ENCODE results near the gene DNA2.
"Not testable (repeated sequence)": the region's sequence is repeated elsewhere in the genome, so short reads cannot be mapped to it uniquely, and the experiment has no call there.

The DNA2 gene, protein sequence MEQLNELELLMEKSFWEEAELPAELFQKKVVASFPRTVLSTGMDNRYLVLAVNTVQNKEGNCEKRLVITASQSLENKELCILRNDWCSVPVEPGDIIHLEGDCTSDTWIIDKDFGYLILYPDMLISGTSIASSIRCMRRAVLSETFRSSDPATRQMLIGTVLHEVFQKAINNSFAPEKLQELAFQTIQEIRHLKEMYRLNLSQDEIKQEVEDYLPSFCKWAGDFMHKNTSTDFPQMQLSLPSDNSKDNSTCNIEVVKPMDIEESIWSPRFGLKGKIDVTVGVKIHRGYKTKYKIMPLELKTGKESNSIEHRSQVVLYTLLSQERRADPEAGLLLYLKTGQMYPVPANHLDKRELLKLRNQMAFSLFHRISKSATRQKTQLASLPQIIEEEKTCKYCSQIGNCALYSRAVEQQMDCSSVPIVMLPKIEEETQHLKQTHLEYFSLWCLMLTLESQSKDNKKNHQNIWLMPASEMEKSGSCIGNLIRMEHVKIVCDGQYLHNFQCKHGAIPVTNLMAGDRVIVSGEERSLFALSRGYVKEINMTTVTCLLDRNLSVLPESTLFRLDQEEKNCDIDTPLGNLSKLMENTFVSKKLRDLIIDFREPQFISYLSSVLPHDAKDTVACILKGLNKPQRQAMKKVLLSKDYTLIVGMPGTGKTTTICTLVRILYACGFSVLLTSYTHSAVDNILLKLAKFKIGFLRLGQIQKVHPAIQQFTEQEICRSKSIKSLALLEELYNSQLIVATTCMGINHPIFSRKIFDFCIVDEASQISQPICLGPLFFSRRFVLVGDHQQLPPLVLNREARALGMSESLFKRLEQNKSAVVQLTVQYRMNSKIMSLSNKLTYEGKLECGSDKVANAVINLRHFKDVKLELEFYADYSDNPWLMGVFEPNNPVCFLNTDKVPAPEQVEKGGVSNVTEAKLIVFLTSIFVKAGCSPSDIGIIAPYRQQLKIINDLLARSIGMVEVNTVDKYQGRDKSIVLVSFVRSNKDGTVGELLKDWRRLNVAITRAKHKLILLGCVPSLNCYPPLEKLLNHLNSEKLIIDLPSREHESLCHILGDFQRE

DNA sequence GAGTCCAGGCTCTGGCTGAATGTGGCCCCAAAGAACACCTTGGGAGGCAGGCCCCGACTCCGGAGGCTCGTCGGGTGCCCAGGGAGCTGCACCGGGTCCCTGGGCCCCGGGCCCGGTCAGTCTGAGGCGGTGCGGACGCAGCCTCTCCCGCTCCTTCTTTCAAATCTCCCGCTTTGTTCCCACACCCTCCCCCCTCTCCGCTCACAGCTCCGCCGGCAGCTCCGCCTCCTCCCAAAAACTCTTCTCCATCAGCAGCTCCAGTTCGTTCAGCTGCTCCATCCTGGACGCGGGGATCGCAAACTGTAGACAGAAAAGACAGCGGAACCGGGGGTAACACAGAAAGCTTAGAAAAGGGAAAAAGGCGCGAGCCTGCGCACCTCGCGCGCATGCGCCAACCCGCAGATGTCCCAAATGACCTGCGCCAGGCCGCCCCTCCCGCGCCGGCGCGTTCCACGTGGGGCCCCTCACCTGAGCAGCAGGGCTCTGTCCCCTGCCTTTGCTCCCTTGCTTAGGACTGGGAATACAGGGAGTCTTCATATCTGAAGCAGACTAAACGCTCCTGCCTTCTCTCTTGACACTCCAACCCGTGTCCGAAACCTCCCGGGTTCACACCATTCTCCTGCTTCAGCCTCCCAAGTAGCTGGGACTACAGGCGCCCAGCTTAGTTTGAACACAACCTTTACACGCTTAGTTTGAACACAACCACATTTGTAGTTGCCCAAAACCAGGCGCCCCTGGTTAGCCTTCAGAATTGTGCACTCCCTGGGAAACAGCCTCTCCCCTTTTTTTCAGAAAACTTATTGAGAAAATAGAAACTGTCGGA lies at the start of gene DNA2:
Gene DNA2 (minus strand): TSS at position 388 of the 823 bp plus-strand sequence. CDS start 109 bp downstream, at position 279.
- DNase-seq (ENCODE audit: low read depth) = peak; percentile 63

DNA sequence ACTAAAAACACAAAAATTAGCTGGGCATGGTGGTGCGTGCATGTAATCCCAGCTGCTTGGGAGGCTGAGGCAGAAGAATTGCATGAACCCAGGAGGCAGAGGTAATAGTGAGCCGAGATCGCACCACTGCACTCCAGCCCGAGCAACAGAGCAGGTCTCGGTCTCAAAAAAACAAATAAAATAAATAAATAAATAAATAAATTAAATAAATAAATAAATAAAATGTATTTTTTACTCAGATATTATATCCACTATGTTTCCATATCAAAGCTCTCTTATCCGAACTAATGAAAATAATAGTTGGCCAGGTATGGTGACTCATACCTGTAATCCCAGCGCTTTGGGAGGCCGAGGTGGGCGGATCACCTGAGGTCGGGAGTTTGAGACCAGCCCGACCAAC lies 46.8 kb upstream of the DNA2 start:
- DNase-seq (ENCODE audit: low read depth) = not testable (repeated sequence)

DNA sequence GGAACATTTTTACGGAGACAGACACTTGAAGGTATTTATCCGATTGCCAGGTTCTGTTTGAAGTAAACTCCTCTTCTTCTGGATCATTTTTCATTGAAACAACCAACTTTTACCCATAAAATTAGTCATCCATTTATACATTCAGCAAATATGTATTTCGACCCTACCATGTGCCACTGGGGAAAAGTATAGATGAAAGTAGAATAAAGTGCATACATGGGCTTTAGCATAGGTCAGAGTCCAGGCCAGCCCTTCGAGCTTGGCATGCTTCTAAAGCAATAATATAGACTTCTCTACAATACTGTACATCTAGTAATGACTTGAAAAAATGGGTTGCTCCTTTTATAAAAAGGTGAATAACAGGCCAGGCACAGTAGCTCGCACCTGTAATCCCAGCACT lies 45.4 kb upstream of the DNA2 start:
- DNase-seq (ENCODE audit: low read depth) = no peak

DNA sequence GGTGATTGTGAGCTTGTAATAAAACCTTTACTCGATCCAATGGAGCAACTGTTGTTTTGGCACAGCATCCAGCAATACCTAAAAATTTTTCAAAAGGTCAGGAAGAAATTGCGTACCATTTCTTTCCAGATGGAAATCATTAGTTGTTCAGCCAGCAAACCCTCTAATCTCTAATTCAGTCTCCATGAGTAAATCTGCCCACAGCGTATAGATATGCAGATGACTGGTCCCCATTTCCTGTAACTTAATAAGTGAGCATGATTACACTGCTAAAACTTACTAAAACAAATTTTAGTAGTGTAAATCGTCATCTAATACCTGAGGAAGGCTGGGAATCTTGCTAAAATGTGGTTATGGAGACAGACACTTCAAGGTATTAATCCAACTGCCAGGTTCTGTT lies 45.0 kb upstream of the DNA2 start:
- DNase-seq (ENCODE audit: low read depth) = no peak

DNA sequence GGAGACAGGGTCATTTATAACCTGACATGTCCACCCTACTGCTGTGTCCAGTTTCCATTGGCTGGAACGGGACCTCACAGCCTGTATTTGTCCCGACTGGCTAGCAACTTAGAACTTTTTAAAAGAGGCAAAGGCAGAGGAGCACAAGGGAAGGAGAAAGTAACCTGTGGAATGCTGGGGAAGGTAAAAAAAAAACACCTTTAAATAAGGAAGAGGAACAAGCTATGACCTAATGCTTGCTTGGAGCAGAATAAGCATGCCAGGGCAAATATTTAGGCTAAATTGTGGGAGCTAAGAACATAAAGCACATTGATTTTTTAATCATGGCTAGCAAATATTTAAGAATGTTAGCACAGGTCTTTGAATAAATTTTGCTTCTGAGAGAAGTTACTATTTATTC lies 44.4 kb upstream of the DNA2 start:
- DNase-seq (ENCODE audit: low read depth) = not testable (repeated sequence)

DNA sequence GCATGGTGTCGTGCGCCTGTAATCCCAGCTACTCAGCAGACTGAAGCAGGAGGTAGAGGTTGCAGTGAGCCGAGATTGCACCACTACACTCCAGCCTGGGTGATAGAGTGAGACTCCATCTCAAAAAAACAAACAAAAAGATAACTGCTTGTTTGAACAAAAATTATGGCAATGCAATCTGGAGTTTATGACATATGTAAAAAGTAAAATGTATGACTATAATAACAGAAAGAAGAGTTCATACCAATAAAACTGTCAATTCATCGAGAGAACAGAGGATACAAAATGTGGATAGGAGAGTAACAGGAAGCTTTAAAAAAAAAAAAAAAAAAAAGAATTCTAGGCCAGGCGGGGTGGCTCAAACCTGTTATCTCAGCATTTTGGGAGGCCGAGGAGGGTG lies 36.3 kb upstream of the DNA2 start:
- no peak for DNase-seq (ENCODE audit: low read depth)

DNA sequence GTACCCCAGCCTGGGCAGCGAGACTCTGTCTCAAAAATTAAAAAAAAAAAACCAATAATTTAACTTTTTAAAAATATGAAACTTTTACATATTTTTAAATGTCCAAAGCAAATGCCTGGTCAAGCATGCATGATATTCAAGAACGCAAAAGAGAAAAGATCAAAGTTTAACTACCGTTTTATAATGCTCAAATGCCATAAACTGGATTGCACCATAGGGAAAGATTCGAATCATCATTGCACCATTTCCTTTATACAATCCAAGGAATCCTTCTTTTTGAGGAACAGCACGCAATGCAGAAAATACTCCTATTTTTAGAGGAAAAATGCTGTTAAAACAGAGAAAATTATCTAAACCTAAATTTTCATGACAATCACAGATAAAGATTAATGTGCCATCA lies 34.6 kb upstream of the DNA2 start:
- no peak for DNase-seq (ENCODE audit: low read depth)

DNA sequence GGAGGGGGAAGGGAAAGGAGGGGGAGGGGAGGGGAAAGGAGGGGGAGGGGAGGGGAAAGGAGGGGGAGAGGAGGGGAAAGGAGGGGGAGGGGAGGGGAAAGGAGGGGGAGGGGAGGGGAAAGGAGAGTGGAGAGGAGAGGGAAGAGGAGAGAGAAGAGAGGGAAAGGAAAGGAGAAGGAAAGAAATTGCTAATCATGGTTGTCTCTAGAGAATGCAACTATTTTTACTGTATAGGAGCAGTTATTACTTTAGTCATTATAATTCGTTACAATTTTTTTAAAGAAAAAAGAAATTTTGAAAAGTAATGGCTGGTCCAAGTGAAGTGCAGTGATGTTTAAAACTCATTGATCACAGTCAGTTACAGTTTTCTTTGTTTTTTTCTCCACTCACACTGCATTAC lies 31.1 kb upstream of the DNA2 start:
- DNase-seq (ENCODE audit: low read depth) = no peak

DNA sequence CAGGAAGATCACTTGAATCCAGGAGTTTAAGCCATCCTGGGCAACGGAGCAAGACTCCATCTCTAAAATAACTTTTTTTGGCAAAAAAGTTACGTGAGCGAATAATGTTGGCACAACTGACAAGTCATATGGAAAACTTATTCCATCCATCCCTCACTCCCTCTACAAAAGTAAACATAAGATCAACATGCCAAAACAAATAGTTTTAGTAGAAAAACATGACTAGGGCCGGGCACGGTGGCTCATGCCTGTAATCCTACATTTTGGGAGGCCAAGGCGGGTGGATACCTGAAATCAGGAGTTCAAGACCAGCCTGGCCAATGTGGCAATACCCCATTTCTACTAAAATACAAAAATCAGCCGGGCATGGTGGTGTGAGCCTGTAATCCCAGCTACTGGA lies 29.9 kb upstream of the DNA2 start:
- no peak for DNase-seq (ENCODE audit: low read depth)

DNA sequence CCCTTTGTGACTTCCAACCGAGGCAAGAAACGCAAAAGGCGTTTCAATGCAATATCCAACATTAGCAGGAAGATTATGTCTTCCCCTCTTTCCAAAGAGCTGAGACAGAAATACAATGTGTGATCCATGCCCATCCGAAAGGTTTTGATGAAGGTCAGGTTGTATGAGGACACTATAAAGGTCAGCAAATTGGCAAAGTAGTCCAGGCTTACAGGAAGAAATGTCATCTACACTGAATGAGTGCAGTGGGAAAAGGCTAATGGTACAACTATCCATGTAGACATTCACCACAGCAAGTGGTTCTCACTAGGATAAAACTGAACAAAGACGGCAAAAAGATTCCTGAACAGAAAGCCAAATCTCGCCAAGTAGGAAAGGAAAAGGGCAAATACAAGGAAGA lies 27.8 kb upstream of the DNA2 start:
- no peak for DNase-seq (ENCODE audit: low read depth)

DNA sequence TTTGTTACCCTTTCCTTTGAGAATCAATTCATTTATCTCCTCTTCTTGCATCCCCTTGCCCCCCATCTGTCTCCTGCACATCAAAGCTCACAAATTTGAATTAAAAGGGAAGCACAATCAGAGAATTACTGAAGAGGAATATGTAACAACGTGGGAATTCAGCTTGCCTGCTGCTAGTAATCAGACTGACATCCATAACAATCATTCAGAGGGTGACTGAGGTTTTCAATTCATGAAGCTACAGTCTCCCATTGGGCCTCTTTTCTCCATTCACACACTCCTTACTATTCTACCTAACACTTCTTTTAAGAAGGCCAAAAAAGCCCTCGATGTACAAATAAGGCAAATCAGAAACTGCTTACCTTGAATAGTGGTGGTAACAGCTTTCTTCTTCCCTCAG lies 24.3 kb upstream of the DNA2 start:
- no peak for DNase-seq (ENCODE audit: low read depth)

DNA sequence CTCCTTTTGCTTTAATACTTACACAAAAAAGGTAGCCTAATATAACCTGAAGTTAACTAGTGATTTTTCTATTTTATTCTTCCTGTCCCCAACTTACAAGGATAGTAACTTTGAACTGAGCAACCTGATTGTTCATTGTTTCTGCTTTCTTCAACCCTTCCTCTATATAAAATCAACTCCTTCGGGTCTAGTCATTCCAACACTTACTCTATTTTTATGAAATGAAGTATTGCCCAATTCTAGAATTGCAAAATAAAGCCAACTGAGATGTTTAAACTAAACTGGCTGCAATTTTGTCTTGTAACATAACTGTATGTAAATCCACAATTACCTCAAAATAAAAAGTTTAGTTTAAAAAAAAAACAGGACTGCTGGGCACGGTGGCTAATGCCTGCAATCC lies 20.3 kb upstream of the DNA2 start:
- no peak for DNase-seq (ENCODE audit: low read depth)

DNA sequence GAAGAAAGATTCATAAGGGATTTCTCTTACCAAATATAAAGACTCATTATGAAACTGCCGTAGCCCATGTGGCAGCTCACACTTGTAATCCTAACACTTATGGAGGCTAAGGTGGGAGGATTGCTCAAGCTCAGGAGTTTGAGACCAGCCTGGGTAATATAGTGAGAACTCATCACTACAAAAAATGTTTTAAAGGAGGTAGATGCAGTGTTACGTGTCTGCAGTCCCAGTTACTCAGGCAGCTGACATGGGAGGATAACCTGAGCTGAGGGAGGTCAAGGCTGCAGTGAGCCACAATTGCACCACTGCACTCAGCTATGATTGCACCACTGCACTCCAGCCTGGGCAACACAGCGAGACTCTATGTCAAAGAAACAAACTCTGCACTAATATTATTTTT lies 18.1 kb upstream of the DNA2 start:
- DNase-seq (ENCODE audit: low read depth) = no peak

DNA sequence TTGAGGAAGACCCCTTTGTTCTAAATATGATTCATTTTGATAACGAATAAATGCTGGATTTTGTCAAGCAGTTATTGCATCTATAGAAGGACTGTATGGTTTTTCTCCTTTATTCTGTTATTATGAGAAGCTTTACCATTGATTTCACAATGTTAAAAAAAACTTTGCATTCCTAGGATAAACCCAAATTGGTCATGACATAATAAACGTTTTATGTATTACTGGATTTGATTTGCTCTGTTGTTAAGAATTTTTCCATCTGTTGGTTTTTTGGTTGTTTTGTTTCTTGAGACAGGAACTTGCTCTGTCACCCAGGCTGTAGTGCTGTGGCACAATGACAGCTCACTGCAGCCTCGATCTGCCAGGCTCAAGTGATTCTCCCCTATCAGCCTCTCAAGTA lies 2.2 kb upstream of the DNA2 start:
- no peak for DNase-seq (ENCODE audit: low read depth)

DNA sequence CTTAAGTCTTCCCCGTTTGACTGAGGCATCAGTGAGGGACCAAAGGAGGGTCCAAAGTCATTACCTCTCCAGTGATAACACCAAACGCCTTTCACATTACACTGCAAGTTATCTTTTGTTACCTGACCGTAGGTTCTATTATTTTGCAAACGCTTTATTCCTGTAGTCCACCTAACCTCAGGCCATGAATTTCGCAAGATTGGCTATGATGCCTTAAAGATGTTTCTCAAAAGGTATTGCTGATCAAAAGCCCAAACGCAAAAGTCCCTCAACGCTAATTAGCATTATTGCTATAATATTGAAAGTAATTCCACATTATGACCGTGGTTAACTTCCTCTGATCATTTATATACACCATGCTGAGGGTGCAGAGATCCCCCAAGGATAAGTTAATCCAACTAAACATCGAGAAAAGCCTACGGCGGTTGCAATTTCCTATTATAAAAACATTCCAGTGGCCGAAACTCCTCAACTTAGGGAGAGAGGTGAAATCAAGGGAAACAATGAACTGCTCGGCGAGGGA lies 649 bp downstream of the DNA2 start:
- no peak for DNase-seq (ENCODE audit: low read depth)

DNA sequence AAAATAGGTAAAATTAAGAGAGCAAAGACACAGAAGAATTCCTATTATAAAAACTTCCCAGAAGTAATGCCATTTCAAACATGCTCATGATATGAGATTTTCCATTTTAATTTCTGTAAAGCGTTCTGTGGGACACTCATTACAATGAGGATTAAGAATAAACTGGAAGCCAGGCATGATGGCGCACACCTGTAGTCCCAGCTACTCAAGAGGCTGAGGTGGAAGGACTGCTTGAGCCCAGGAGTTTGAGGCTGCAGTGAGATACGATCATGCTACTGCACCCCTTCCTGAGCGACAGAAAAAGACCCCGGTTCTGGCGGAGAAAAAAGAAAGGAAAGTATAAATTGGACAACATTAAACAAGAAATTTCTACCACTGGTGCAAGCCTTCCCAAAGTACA lies 1.5 kb downstream of the DNA2 start:
- DNase-seq (ENCODE audit: low read depth) = no peak

DNA sequence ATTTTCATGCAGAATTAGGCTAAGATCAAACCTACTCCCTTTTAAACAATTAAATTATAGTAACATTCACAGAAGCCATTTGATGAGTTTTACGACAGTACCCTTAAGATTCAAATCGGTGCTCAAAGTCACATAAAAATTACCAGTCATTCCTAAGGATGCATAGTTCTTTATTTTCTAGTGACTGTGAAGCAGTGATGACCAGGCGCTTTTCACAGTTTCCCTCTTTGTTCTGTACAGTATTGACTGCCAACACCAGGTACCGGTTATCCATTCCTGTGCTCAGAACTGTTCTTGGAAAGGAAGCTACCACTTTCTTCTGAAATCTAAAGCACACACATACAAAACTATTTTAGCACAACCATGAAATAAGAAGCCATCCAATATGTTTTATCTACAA lies 1.9 kb downstream of the DNA2 start:
- DNase-seq (ENCODE audit: low read depth) = no peak

DNA sequence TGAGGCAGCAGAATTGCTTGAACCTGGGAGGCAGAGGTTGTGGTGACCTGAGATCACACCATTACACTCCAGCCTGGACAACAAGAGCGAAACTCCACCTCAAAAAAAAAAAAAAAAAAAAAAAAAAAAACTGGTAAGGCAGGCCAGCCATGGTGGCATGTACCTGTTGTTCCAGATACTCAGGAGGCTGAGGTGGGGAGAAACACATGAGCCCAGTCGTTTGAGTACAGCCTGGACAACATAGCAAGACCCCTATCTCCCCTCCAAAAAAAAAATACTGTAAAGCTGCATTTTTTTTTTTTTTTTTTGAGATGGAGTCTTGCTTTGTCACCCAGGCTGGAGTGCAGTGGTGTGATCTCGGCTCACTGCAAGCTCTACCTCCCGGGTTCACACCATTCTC lies 7.0 kb downstream of the DNA2 start:
- not testable (repeated sequence) for DNase-seq (ENCODE audit: low read depth)

DNA sequence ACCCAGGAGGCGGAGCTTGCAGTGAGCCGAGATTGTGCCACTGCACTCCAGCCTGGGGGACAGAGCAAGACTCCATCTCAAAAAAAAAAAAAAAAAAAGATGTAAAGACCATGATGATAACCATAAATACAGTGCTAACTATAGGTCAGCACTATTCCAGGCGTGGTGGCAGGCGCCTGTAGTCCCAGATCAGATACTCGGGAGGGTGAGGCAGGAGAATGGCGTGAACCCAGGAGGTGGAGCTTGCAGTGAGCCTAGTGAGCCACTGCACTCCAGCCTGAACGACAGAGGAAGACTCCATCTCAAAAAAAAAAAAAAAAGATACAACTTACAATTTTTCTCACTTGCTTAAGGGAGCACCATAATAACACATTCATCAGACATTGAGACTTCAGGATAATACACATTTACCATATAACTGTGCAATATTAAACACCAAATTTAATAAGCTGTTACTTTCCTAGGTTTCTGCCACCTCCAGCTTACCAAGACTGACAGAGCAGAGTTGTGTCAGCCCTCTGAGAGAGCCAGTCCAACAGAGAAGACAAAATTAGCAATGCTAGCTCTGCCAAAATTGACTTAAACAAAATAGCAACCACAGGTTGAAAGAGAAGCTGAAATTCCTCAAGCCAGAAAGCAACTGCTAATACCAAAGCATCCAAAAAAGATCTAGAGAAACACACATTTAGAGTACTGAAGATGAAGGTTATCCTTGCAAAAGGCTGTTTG lies 8.2 kb downstream of the DNA2 start:
- DNase-seq (ENCODE audit: low read depth) = no peak

DNA sequence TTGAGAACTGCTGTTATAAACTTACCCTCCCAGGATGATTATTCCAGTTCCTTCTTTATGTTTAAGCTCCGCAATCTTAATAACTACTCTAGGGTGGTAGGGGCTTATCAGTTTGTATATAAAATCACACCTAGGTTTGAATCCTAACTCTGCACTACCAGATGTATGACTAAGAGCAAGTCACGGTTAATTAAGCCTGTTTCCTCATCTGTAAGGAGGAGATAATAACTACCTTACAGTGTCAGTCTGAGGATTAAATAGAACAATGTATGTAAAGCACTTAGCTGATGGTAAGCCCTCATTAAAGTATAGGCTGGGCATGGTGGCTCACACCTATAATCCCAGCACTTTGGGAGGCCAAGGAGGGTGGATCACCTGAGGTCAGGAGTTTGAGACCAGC lies 9.2 kb downstream of the DNA2 start:
- DNase-seq (ENCODE audit: low read depth) = no peak

DNA sequence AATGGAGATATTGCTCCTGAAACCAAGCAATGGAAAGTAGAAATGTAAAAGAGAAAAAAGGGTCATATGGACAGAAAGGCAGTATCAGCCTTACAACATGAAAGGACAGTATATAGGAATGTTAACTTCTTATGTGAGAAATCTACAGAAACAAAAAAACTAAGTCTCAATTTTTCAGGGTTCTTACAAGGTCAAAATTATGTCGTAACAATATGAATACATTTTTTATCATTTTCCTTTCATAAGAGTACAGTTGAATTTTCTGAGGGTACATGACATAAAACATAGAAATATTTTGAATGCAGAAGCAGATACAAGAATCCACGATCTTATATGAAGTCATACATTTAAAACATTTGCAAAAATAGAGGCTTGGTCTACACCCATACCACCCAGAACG lies 10.7 kb downstream of the DNA2 start:
- no peak for DNase-seq (ENCODE audit: low read depth)
